WTC11 (cell line): Measurements from ENCODE around the gene OTOP1.
"Not testable (repeated sequence)": the region's sequence is repeated elsewhere in the genome, so short reads cannot be mapped to it uniquely, and the experiment has no call there.

Experiments used
- CREB1 ChIP-seq: sonication (generic); formaldehyde crosslinking; IDR thresholded peaks from 2 replicates; pipeline ENCODE4 v1.8.0; 2023; ENCODE audit warnings: mild to moderate bottlenecking, missing genetic modification reagents
- CTCF ChIP-seq: fragments of 200-600 bp; IDR thresholded peaks from 2 replicates; pipeline ENCODE4 v1.8.0; 2022; ENCODE audit warnings: antibody characterized with exemption
- ELF4 ChIP-seq: sonication (generic); formaldehyde crosslinking; IDR thresholded peaks from 2 replicates; pipeline ENCODE4 v1.8.1; 2022; ENCODE audit warnings: low read depth, mild to moderate bottlenecking, moderate library complexity, missing genetic modification reagents
- FOXJ3 ChIP-seq: sonication (generic); formaldehyde crosslinking; IDR thresholded peaks from 2 replicates; pipeline ENCODE4 v1.9.0; 2021; ENCODE audit warnings: missing genetic modification reagents, mild to moderate bottlenecking, borderline replicate concordance
- HMGXB4 ChIP-seq: sonication (generic); formaldehyde crosslinking; IDR thresholded peaks from 2 replicates; pipeline ENCODE4 v1.8.1; 2023; ENCODE audit warnings: mild to moderate bottlenecking, moderate library complexity, missing genetic modification reagents
- IRF1 ChIP-seq: sonication (generic); formaldehyde crosslinking; IDR thresholded peaks from 2 replicates; pipeline ENCODE4 v1.8.0; 2023; ENCODE audit warnings: missing genetic modification reagents
- MAX ChIP-seq: sonication (generic); formaldehyde crosslinking; IDR thresholded peaks from 2 replicates; pipeline ENCODE4 v1.8.0; 2022; ENCODE audit warnings: mild to moderate bottlenecking, missing genetic modification reagents
- NR2C2 ChIP-seq: sonication (generic); formaldehyde crosslinking; IDR thresholded peaks from 2 replicates; pipeline ENCODE4 v1.8.0; 2022; ENCODE audit warnings: mild to moderate bottlenecking, missing genetic modification reagents
- RELA ChIP-seq: sonication (generic); formaldehyde crosslinking; IDR thresholded peaks from 2 replicates; pipeline ENCODE4 v1.8.1; 2022; ENCODE audit warnings: missing genetic modification reagents, mild to moderate bottlenecking, borderline replicate concordance
- SP1 ChIP-seq: sonication (generic); formaldehyde crosslinking; conservative IDR thresholded peaks from 2 replicates; pipeline ENCODE4 v1.8.1; 2022; ENCODE audit warnings: missing genetic modification reagents
- TP53 ChIP-seq: sonication (generic); formaldehyde crosslinking; IDR thresholded peaks from 2 replicates; pipeline ENCODE4 v1.8.1; 2023; ENCODE audit warnings: mild to moderate bottlenecking, missing genetic modification reagents
- USF2 ChIP-seq: sonication (generic); formaldehyde crosslinking; IDR thresholded peaks from 2 replicates; pipeline ENCODE4 v1.8.1; 2023; ENCODE audit warnings: mild to moderate bottlenecking, missing genetic modification reagents, moderate library complexity

GRCh38 chr4:4257705-4258104 lies 31.0 kb upstream of the OTOP1 start:
- TF ChIP-seq CTCF; IRF1 (CRISPR knock-in tag); CREB1 (CRISPR knock-in tag); HMGXB4 (CRISPR knock-in tag); FOXJ3 (CRISPR knock-in tag); MAX; ELF4 (CRISPR knock-in tag); USF2 (CRISPR knock-in tag); TP53 (CRISPR knock-in tag); RELA (CRISPR knock-in tag); SP1; NR2C2: not testable (repeated sequence)
